Keratinocyte (primary cell): ENCODE measurements around the gene PIGL. TPM values are rescaled to one million over a fixed set of nuclear protein-coding genes. Genes with fewer than 3 reads are reported as not detected.

Source experiments
- DNase-seq: peaks from one replicate; pipeline ENCODE4 v3.0.0-alpha.2; 2011; ENCODE audit warnings: low read depth, missing footprints, low spot score
- FAIRE-seq: peaks from 2 replicates; lab custom pipeline; 2011; peaks lifted over from hg19 to GRCh38; lab: Jason Lieb, UNC
- H2AFZ ChIP-seq: 2 replicates; pipeline ENCODE4 v1.6.0; 2012; ENCODE audit warnings: low read length, control low read depth, inconsistent platforms; ENCODE audit not compliant: control insufficient read depth
- H3K27ac ChIP-seq: 2 replicates; pipeline ENCODE4 v1.5.1; 2011; ENCODE audit warnings: low read length; ENCODE audit not compliant: control insufficient read depth, insufficient read depth
- H3K27me3 ChIP-seq: 3 replicates; pipeline ENCODE4 v1.6.0; 2011; ENCODE audit warnings: low read length; ENCODE audit not compliant: control insufficient read depth, insufficient read depth; ENCODE audit errors: extremely low read depth
- H3K36me3 ChIP-seq, 2 experiments: 2 replicates in 1 of 2; 3 replicates in 1 of 2; pipeline ENCODE4 v1.5.1; 2011; ENCODE audit warnings: low read length in 2 of 2, mild to moderate bottlenecking in 1 of 2; ENCODE audit not compliant: control insufficient read depth in 2 of 2, insufficient read depth in 2 of 2; ENCODE audit errors: extremely low read depth in 1 of 2
- H3K4me1 ChIP-seq: 3 replicates; pipeline ENCODE4 v1.5.1; 2011; ENCODE audit warnings: low read length; ENCODE audit not compliant: control insufficient read depth, insufficient read depth; ENCODE audit errors: extremely low read depth
- H3K4me2 ChIP-seq: 3 replicates; pipeline ENCODE4 v1.6.0; 2011; ENCODE audit warnings: low read depth, low read length; ENCODE audit not compliant: control insufficient read depth, insufficient read depth; ENCODE audit errors: extremely low read depth
- H3K4me3 ChIP-seq, 3 experiments: fragments of 200-600 bp in 1 of 3; sonication (generic) in 1 of 3; 2 replicates in 2 of 3; 3 replicates in 1 of 3; pipeline ENCODE4 v1.5.1; 2011 to 2016; ENCODE audit warnings: low read length in 3 of 3, mild to moderate bottlenecking in 3 of 3, control low read depth in 2 of 3, inconsistent platforms in 1 of 3, low read depth in 1 of 3, mixed read lengths in 1 of 3, mixed run types in 1 of 3, moderate library complexity in 1 of 3; ENCODE audit not compliant: control insufficient read depth in 2 of 3, insufficient read depth in 2 of 3; ENCODE audit errors: extremely low read depth in 1 of 3
- H3K79me2 ChIP-seq: 2 replicates; pipeline ENCODE4 v1.6.0; 2012; ENCODE audit warnings: low read length; ENCODE audit not compliant: control insufficient read depth, insufficient read depth
- H3K9ac ChIP-seq: 3 replicates; pipeline ENCODE4 v1.6.0; 2011; ENCODE audit warnings: low read length; ENCODE audit not compliant: control insufficient read depth, insufficient read depth; ENCODE audit errors: extremely low read depth
- H3K9me1 ChIP-seq: 3 replicates; pipeline ENCODE4 v1.6.0; 2011; ENCODE audit warnings: low read length; ENCODE audit not compliant: control insufficient read depth, insufficient read depth; ENCODE audit errors: extremely low read depth
- H3K9me3 ChIP-seq: 2 replicates; pipeline ENCODE4 v1.5.1; 2012; ENCODE audit warnings: low read depth, low read length; ENCODE audit not compliant: control insufficient read depth
- H4K20me1 ChIP-seq: 3 replicates; pipeline ENCODE4 v1.6.0; 2011; ENCODE audit warnings: low read length; ENCODE audit not compliant: control insufficient read depth, insufficient read depth; ENCODE audit errors: extremely low read depth
- EZH2 ChIP-seq: IDR thresholded peaks from one replicate; pipeline ENCODE4 v1.6.1; 2012; ENCODE audit warnings: inconsistent platforms, mild to moderate bottlenecking, low read length, moderate library complexity
- dilution Hi-C: fragments of 300-500 bp; cut with MboI; formaldehyde crosslinking; loops from one replicate; pipeline ENCODE4 v1.7.0; 2020; ENCODE audit warnings: low sequenced_read_pairs; ENCODE audit not compliant: extremely low pct_ligation_motif_present
- polyA plus RNA-seq, 5 experiments: library from polyadenylated mRNA; depleted of rRNA in 3 of 5; stranded (reverse) in 3 of 5; stranded (forward) in 1 of 5; unstranded in 1 of 5; fragments of >200 nt; gene quantifications; 1 replicate in 1 of 5; 2 replicates in 3 of 5; 3 replicates in 1 of 5; pipeline versions ENCODE4 v1.2.1 to v1.2.3, GENCODE V29; 2011 to 2012; ENCODE audit warnings: missing spikeins in 2 of 5, low read depth in 1 of 5, low replicate concordance in 1 of 5
- TF ChIP-seq, protein P1 (sequence below), 3 experiments: IDR thresholded peaks in 1 of 3; conservative IDR thresholded peaks in 1 of 3; optimal IDR thresholded peaks in 1 of 3; 2 replicates in 2 of 3; 3 replicates in 1 of 3; pipeline versions ENCODE3 to v1.5.1; 2011; ENCODE audit warnings: low read length in 3 of 3, mild to moderate bottlenecking in 3 of 3, moderate library complexity in 2 of 3, control low read depth in 1 of 3, inconsistent platforms in 1 of 3; ENCODE audit not compliant: insufficient read depth in 2 of 3; ENCODE audit errors: extremely low read depth in 1 of 3

Gene PIGL
- polyA plus RNA-seq, 1 donor (not counting 4 experiments of a cell fraction or from before 2014, with no cell fraction given) = 21.5 TPM

DNA sequence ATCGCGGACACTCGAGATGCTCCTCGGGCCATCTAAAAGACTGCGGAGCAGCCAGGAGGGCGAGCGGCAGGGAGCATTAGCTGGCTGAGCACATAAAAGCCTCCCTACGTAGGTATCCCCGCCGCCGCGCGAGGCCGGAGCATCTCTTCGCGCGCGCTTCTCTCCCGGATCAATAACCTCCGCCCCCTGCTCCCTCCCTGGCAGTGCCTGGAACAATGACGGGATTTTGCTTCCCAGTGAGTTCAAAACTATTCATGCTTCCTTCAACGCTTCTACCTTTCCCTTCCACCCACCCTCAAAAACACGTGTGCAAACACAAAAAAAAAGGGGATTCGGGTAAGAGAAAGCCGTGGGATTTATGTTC lies 135.3 kb downstream of the PIGL start:
- H3K36me3 ChIP-seq = peaks cover 0 to 2% of the 10 kb centered on the region in 2 experiments
- H3K4me2 ChIP-seq = peak overlapping the region; percentile 69
- dilution Hi-C loops = no loop called here
- H4K20me1 ChIP-seq = no peaks in the 10 kb centered on the region
- no peak overlapping the region for H3K27ac ChIP-seq
- H3K9me3 ChIP-seq = no peaks in the 10 kb centered on the region
- peak overlapping the region; percentile 21 to 77 (median 33) for H3K4me3 ChIP-seq
- peaks cover 6% of the 10 kb centered on the region for H3K4me1 ChIP-seq
- TF ChIP-seq, protein P1, sequence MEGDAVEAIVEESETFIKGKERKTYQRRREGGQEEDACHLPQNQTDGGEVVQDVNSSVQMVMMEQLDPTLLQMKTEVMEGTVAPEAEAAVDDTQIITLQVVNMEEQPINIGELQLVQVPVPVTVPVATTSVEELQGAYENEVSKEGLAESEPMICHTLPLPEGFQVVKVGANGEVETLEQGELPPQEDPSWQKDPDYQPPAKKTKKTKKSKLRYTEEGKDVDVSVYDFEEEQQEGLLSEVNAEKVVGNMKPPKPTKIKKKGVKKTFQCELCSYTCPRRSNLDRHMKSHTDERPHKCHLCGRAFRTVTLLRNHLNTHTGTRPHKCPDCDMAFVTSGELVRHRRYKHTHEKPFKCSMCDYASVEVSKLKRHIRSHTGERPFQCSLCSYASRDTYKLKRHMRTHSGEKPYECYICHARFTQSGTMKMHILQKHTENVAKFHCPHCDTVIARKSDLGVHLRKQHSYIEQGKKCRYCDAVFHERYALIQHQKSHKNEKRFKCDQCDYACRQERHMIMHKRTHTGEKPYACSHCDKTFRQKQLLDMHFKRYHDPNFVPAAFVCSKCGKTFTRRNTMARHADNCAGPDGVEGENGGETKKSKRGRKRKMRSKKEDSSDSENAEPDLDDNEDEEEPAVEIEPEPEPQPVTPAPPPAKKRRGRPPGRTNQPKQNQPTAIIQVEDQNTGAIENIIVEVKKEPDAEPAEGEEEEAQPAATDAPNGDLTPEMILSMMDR (optimal IDR thresholded peaks at IDR 0.05 in 1 of 3, IDR thresholded peaks at IDR 0.05 in 1 of 3, conservative IDR thresholded peaks at IDR 0.05 in 1 of 3; ENCODE audit: extremely low read depth in 1 of 3, insufficient read depth in 2 of 3, low read length in 3 of 3) = no peak
- TF ChIP-seq EZH2 = peak; percentile 91
- DNase-seq (no peak), FAIRE-seq (no peak)
- no peak overlapping the region for H3K9ac ChIP-seq
- no peaks in the 10 kb centered on the region for H3K9me1 ChIP-seq
- peaks cover 12% of the 10 kb centered on the region for H3K27me3 ChIP-seq
- no peaks in the 10 kb centered on the region for H3K79me2 ChIP-seq
- H2AFZ ChIP-seq = no peak overlapping the region

DNA sequence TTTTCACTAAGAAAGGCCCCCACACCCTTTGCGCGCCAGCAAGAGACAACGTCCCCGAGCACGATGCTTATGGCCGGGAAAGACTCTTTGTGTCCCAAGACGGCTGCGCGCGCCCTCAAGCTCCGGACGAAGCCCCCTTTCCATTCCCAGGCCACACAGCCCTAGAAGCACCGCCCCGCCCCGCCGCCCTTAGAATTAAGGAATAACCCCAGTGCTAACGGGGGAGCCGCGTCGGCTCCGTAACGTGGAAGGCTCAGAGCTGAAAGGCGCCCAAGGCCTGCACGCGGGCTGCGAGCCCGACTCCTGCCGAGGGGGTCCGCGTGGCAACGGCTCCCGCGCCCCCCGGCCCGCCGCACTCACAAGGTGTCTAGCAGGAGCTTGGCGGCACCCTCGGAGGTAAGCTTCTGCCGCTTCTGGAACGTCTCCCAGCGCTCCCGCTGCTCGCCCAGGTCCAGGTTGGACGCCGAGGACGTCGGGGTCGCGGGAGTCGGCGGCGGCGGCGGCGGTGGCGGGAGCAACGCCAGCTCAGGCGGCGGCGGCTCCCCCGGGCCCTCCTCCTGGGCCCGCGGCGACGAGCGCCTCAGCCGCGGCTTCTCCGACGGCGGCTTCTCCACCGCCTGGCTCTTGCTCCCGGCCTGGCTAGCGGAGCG lies 135.8 kb downstream of the PIGL start:
- H3K4me1 ChIP-seq = peaks cover 6% of the 10 kb centered on the region
- H3K4me3 ChIP-seq = peak overlapping the region; percentile 33 to 77 (median 40)
- H3K79me2 ChIP-seq = no peaks in the 10 kb centered on the region
- DNase-seq (no peak), FAIRE-seq (no peak)
- H3K9me1 ChIP-seq = no peaks in the 10 kb centered on the region
- H3K27ac ChIP-seq = no peak overlapping the region
- dilution Hi-C loops = no loop called here
- H3K4me2 ChIP-seq = peak overlapping the region; percentile 69
- no peaks in the 10 kb centered on the region for H3K9me3 ChIP-seq
- TF ChIP-seq, protein P1 (optimal IDR thresholded peaks at IDR 0.05 in 1 of 3, IDR thresholded peaks at IDR 0.05 in 1 of 3, conservative IDR thresholded peaks at IDR 0.05 in 1 of 3; ENCODE audit: extremely low read depth in 1 of 3, insufficient read depth in 2 of 3, low read length in 3 of 3) = no peak
- peak; percentile 56 for TF ChIP-seq EZH2
- H3K9ac ChIP-seq = peak overlapping the region; percentile 37
- H3K36me3 ChIP-seq = peaks cover 0 to 2% of the 10 kb centered on the region in 2 experiments
- H2AFZ ChIP-seq = peak overlapping the region; percentile 43
- peaks cover 12% of the 10 kb centered on the region for H3K27me3 ChIP-seq
- no peaks in the 10 kb centered on the region for H4K20me1 ChIP-seq
